Stimulated activated naive B cell treated with anti-CD40 and anti-IgM and Interleukin-4, amounts not matched to agents 10 μg/mL and 1 μg/mL and 100 μg/mL, for 72 hours (primary cell): Measurements from ENCODE around the gene CYP3A7.
"Not testable (repeated sequence)": the region's sequence is repeated elsewhere in the genome, so short reads cannot be mapped to it uniquely, and the experiment has no call there.

ENCODE experiments used
- ATAC-seq, 2 donors: fragments of 150-1000 bp; cut with Tn5 transposase; replicated peaks; 2 replicates each; pipeline ENCODE4 v1.10.0; 2021; ENCODE audit warnings: moderate library complexity in 1 of 2
- DNase-seq: peaks from one replicate; pipeline ENCODE4 v3.0.0; 2021
- H3K27ac Mint-ChIP-seq: one replicate; pipeline ENCODE4 v1.8.0; 2022; ENCODE audit warnings: mild to moderate bottlenecking, mixed read lengths
- H3K27me3 Mint-ChIP-seq, 2 donors: one replicate each; pipeline ENCODE4 v1.8.0; 2022; ENCODE audit warnings: mixed read lengths in 2 of 2
- H3K36me3 Mint-ChIP-seq, 2 donors: one replicate each; pipeline ENCODE4 v1.8.0; 2022; ENCODE audit warnings: mixed read lengths in 2 of 2, mild to moderate bottlenecking in 1 of 2
- H3K4me1 Mint-ChIP-seq, 2 donors: one replicate each; pipeline ENCODE4 v1.8.0; 2022; ENCODE audit warnings: mixed read lengths in 2 of 2, mild to moderate bottlenecking in 1 of 2
- H3K4me3 Mint-ChIP-seq, 2 donors: one replicate each; pipeline ENCODE4 v1.8.0; 2022; ENCODE audit warnings: mild to moderate bottlenecking in 2 of 2, mixed read lengths in 2 of 2, moderate library complexity in 1 of 2
- H3K9me3 Mint-ChIP-seq, 2 donors: one replicate each; pipeline ENCODE4 v1.8.0; 2022; ENCODE audit warnings: mixed read lengths in 2 of 2, mild to moderate bottlenecking in 1 of 2

Gene CYP3A7

DNA sequence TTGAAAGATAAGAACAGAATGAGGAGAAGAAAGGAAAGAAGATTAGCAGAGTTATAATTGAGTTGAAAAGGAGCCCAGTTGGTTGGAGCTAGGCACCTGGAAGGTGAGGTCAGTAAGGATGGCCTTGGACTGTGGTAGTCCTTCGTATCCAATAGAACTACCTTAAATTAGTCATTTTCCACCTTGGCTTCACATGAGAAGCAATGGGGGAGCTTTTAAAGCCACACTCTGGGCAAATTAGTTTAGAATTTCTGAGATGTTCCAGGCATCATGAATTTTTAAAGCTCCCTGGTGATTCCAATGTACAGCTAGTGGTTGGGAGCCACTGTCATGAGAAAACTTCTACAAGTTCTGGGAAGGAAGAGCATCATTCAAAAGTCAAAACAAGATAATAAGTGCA is 27.9 kb downstream of the CYP3A7 start:
- Mint-ChIP-seq H3K4me1 (no peaks in the 10 kb centered on the region), H3K27me3 (peaks cover 0 to 13% of the 10 kb centered on the region in 2 donors), H3K4me3 (no peak overlapping the region), H3K27ac (no peak overlapping the region), H3K9me3 (peaks cover 19 to 23% of the 10 kb centered on the region in 2 donors), H3K36me3 (peaks cover 38 to 45% of the 10 kb centered on the region in 2 donors)
- ATAC-seq (no peak), DNase-seq (no peak)

- peaks cover 9 to 17% of the 10 kb centered on the region in 2 donors for H3K27me3 Mint-ChIP-seq
- no peak overlapping the region for H3K4me3 Mint-ChIP-seq
- DNase-seq, result no peak
- no peaks in the 10 kb centered on the region for H3K4me1 Mint-ChIP-seq
- ATAC-seq, result no peak
- H3K9me3 Mint-ChIP-seq, result peaks cover 3 to 4% of the 10 kb centered on the region in 2 donors
- H3K36me3 Mint-ChIP-seq, result peaks cover 4 to 7% of the 10 kb centered on the region in 2 donors
- H3K27ac Mint-ChIP-seq, result no peak overlapping the region
Measured at GRCh38 chr7:99699946-99700345, 35.0 kb downstream of the CYP3A7 start.

- not testable (repeated sequence) for H3K36me3 Mint-ChIP-seq, H3K27ac Mint-ChIP-seq, H3K4me1 Mint-ChIP-seq, DNase-seq, ATAC-seq, H3K9me3 Mint-ChIP-seq, H3K4me3 Mint-ChIP-seq
- H3K27me3 Mint-ChIP-seq, result peaks cover 9 to 17% of the 10 kb centered on the region in 2 donors
Measured at GRCh38 chr7:99698867-99699730, 35.9 kb downstream of the CYP3A7 start.

DNA sequence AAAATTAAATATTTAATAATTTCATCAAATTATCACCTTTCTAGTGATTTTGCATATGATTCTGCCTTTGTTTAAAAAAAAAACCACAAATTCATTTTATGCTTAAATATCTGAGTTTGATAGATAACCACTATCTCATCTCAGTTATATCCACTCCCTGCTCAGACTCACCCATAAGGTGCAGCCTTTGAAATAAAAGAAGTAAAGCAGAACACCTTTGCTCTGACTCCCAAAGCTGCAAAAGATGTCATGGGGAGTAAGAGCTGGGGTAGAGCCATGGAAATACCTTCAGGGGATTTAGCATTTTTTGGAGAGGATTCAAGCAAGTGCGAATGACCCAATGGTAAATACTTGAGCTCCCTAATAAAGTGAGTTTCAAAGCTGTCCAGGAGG is 40.1 kb downstream of the CYP3A7 start:
- no peak overlapping the region for H3K27ac Mint-ChIP-seq
- no peaks in the 10 kb centered on the region for H3K4me1 Mint-ChIP-seq
- ATAC-seq (no peak), DNase-seq (no peak)
- H3K27me3 Mint-ChIP-seq, result no peaks in the 10 kb centered on the region
- no peak overlapping the region for H3K4me3 Mint-ChIP-seq
- peaks cover 0 to 5% of the 10 kb centered on the region in 2 donors for H3K9me3 Mint-ChIP-seq
- peaks cover 0 to 6% of the 10 kb centered on the region in 2 donors for H3K36me3 Mint-ChIP-seq

DNA sequence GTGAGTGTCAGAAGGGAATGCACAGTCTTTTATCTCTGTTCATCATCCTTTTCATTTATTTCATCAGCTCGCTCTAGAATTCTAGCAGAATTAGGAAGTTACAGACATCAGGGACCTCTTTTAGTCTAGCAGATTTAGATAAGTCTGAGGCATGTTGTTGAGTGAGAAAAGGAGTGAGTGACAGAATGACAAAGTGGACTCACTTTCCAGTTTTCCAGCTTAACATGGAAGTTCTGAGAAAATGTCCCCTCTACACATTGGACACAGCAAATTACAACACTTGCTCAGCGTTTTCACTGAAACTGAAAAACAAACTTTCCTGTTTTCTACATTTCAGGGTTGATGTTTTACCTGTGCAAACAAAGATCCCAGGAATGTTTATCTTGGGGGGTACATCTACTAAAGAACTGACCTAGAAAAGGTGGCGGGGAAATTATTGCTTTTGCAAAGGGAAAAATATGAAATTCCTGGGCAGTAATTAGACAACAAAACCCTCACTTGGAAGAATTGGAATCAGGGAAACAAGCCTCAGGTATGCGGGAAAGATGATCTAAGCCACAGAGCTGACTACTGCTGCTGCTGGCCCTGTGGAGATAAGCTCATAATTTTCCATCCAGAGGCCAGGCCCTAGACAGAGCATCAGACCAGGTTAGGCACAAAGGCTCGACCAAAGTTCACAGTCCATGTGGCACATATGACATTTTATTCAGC is 40.6 kb downstream of the CYP3A7 start:
- Mint-ChIP-seq H3K27me3 (no peaks in the 10 kb centered on the region), H3K4me3 (no peak overlapping the region), H3K27ac (no peak overlapping the region), H3K4me1 (no peaks in the 10 kb centered on the region), H3K36me3 (peaks cover 0 to 6% of the 10 kb centered on the region in 2 donors), H3K9me3 (peaks cover 0 to 5% of the 10 kb centered on the region in 2 donors)
- DNase-seq (no peak), ATAC-seq (no peak)

DNA sequence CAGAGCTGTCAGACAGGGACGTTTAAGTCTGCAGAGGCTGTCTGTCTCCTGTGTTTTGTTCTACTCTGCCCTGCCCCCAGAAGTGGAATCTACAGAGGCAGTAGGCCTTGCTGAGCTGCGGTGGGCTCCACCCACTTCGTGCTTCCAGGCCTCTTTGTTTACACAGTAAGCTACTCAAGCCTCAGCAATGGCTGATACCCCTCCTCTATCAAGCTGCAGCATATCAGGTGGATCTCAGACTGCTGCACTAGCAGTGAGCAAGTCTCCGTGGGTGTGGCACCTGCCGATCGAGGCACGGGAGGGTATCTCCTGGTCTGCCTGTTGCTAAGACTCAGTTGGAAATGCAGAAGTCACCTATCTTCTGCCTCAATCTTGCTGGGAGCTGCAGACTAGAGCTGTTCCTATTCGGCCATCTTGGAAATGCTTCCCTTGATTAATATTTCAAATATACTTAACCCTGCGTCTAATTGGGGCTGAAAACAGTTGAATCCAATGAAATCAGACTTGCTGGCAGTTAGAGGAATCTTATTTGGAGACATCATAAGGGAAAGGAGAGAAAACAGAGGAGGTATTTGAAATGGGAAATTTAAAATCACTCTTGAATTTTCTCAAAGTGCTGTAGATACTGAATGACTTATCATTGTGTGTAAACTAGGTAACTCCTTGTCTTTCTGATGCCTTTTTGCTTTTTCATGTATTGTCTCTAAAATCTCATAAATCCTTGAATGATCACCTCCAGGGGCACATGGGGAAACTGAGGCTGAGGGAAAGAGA is 41.4 kb downstream of the CYP3A7 start:
- H3K27me3 Mint-ChIP-seq, result no peaks in the 10 kb centered on the region
- no peak for DNase-seq

DNA sequence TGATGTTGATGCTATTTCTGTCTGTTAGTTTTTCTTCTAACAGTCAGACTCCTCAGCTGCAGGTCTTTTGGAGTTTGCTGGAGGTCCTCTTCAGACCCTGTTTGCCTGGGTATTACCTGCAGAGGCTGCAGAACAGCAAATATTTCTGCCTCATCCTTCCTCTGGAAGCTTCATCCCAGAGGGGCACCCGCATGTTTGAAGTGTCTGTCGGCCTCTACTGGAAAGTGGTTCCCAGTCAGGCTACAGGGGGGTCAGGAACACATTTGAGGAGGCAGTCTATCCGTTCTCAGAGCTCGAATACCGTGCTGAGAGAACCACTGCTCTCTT is 41.9 kb downstream of the CYP3A7 start:
- DNase-seq (no peak), ATAC-seq (no peak)
- Mint-ChIP-seq H3K4me3 (no peak overlapping the region), H3K4me1 (no peaks in the 10 kb centered on the region), H3K27me3 (no peaks in the 10 kb centered on the region), H3K36me3 (peaks cover 0 to 14% of the 10 kb centered on the region in 2 donors), H3K27ac (no peak overlapping the region), H3K9me3 (peaks cover 8 to 16% of the 10 kb centered on the region in 2 donors)

More for the DNA sequence above, 41.4 kb downstream of the CYP3A7 start:
- no peak for ATAC-seq
- Mint-ChIP-seq H3K4me1 (no peaks in the 10 kb centered on the region), H3K27ac (no peak overlapping the region), H3K4me3 (no peak overlapping the region), H3K9me3 (peaks cover 4 to 10% of the 10 kb centered on the region in 2 donors), H3K36me3 (peaks cover 0 to 10% of the 10 kb centered on the region in 2 donors)

GRCh38 chr7:99692563-99692962 is 42.4 kb downstream of the CYP3A7 start:
- H3K9me3 Mint-ChIP-seq, result peaks cover 8 to 17% of the 10 kb centered on the region in 2 donors
- ATAC-seq, DNase-seq, H3K4me3 Mint-ChIP-seq, H3K4me1 Mint-ChIP-seq, H3K27ac Mint-ChIP-seq, H3K27me3 Mint-ChIP-seq: not testable (repeated sequence)
- peaks cover 0 to 14% of the 10 kb centered on the region in 2 donors for H3K36me3 Mint-ChIP-seq

- H3K4me1 Mint-ChIP-seq, H3K27me3 Mint-ChIP-seq, H3K4me3 Mint-ChIP-seq, H3K27ac Mint-ChIP-seq, ATAC-seq, DNase-seq: not testable (repeated sequence)
- Mint-ChIP-seq H3K36me3 (peaks cover 1 to 20% of the 10 kb centered on the region in 2 donors), H3K9me3 (peaks cover 9 to 23% of the 10 kb centered on the region in 2 donors)
Measured at GRCh38 chr7:99691658-99692057, 43.3 kb downstream of the CYP3A7 start.

- H3K9me3 Mint-ChIP-seq, result peaks cover 9 to 23% of the 10 kb centered on the region in 2 donors
- H3K4me1 Mint-ChIP-seq, H3K4me3 Mint-ChIP-seq, DNase-seq, ATAC-seq, H3K27ac Mint-ChIP-seq, H3K27me3 Mint-ChIP-seq: not testable (repeated sequence)
- H3K36me3 Mint-ChIP-seq, result peaks cover 1 to 20% of the 10 kb centered on the region in 2 donors
Measured at GRCh38 chr7:99690918-99691317, 44.1 kb downstream of the CYP3A7 start.

- peaks cover 16 to 18% of the 10 kb centered on the region in 2 donors for H3K27me3 Mint-ChIP-seq
- not testable (repeated sequence) for H3K4me3 Mint-ChIP-seq, H3K27ac Mint-ChIP-seq, H3K4me1 Mint-ChIP-seq, DNase-seq, ATAC-seq
- peaks cover 16 to 24% of the 10 kb centered on the region in 2 donors for H3K9me3 Mint-ChIP-seq
- peaks cover 19 to 34% of the 10 kb centered on the region in 2 donors for H3K36me3 Mint-ChIP-seq
Measured at GRCh38 chr7:99685871-99686608, 49.0 kb downstream of the CYP3A7 start.

GRCh38 chr7:99685129-99685758 is 49.8 kb downstream of the CYP3A7 start:
- ATAC-seq (no peak), DNase-seq (no peak)
- H3K9me3 Mint-ChIP-seq, result peaks cover 16 to 24% of the 10 kb centered on the region in 2 donors
- H3K27me3 Mint-ChIP-seq, result peaks cover 19 to 21% of the 10 kb centered on the region in 2 donors
- H3K27ac Mint-ChIP-seq, result no peak overlapping the region
- no peaks in the 10 kb centered on the region for H3K4me1 Mint-ChIP-seq
- no peak overlapping the region for H3K4me3 Mint-ChIP-seq
- peaks cover 19 to 34% of the 10 kb centered on the region in 2 donors for H3K36me3 Mint-ChIP-seq
